Astrocyte (in vitro differentiated cells and primary cell): Measurements from ENCODE around the gene PLXNB3.

Experiments
- CTCF ChIP-seq: IDR thresholded peaks from 2 replicates; pipeline ENCODE4 v1.5.1; 2011; ENCODE audit warnings: low read depth, mild to moderate bottlenecking, inconsistent platforms, low read length, moderate library complexity; ENCODE audit not compliant: insufficient read depth
- EZH2 ChIP-seq: IDR thresholded peaks from 2 replicates; pipeline ENCODE4 v1.6.1; 2012; ENCODE audit warnings: mild to moderate bottlenecking, low read length, inconsistent platforms; ENCODE audit not compliant: insufficient read depth

DNA sequence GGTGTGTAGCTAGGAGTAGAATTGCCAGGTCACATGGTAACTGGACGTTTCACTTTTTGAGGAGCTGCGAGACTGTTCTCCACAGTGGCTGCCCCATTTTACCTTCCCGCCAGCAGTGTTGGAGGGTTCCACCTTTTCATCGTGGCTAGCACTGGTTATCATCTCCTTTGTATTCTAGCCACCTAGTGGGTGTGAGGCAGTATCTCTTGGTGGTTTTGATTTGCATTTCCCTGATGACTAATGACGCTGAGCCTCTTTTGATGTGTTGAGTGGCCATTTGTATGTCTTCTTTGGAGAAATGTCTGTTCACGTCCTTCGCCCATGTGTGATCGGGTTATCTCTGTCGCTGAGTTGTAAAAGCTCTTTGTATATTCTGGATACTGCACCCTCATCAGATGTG lies 28.8 kb upstream of the PLXNB3 start:
- TF ChIP-seq CTCF (no peak), EZH2 (no peak)
